Ovary (tissue), 9 donors: ENCODE data around the gene MYO1B. TPM values are rescaled to one million over a fixed set of nuclear protein-coding genes. Genes with fewer than 3 reads are reported as not detected.

ENCODE experiments used
- DNase-seq, 5 donors: peaks; one replicate each; pipeline ENCODE4 v3.0.0-alpha.2; 2019 to 2020
- H3K27ac ChIP-seq, 2 donors: fragments of 200-600 bp; one replicate each; pipeline versions ENCODE4 v1.5.1 to v1.8.0; 2019 to 2022
- H3K27me3 ChIP-seq: fragments of 200-600 bp; one replicate; pipeline ENCODE4 v1.8.0; 2022
- H3K36me3 ChIP-seq: fragments of 200-600 bp; sonication (generic); one replicate; pipeline ENCODE4 v1.5.1; 2019
- H3K4me1 ChIP-seq: one replicate; pipeline ENCODE4 v1.8.1; 2013; ENCODE audit warnings: mild to moderate bottlenecking, moderate library complexity; ENCODE audit not compliant: insufficient read depth
- H3K4me3 ChIP-seq: fragments of 200-600 bp; sonication (generic); one replicate; pipeline ENCODE4 v1.5.1; 2017
- H3K9me3 ChIP-seq, 2 donors: fragments of 200-600 bp in 1 of 2; sonication (generic) in 1 of 2; one replicate each; pipeline versions ENCODE4 v1.5.1 to v1.8.1; 2013 to 2019; ENCODE audit warnings: mild to moderate bottlenecking in 1 of 2, moderate library complexity in 1 of 2
- CTCF ChIP-seq, 3 donors: fragments of 450-650 bp in 2 of 3; fragments of 200-600 bp in 1 of 3; IDR thresholded peaks; one replicate each; pipeline versions ENCODE4 v1.5.1 to v1.8.0; 2016 to 2022; ENCODE audit warnings: antibody characterized with exemption in 3 of 3, mild to moderate bottlenecking in 1 of 3
- EP300 ChIP-seq: sonication (generic); formaldehyde crosslinking; IDR thresholded peaks from one replicate; pipeline ENCODE4 v1.6.1; 2017; ENCODE audit warnings: antibody characterized with exemption
- POLR2A ChIP-seq: fragments of 450-650 bp; IDR thresholded peaks from one replicate; pipeline ENCODE4 v1.6.1; 2017; ENCODE audit warnings: antibody characterized with exemption, mild to moderate bottlenecking, moderate library complexity
- WGBS, 3 donors: extraction: QIAGEN DNeasy Blood & Tissue Kit in 1 of 3; methylation state at CpG; one replicate each; pipeline versions ENCODE4 v1.1.5 to v1.1.7; 2013 to 2017; 5-methylcytosine and 5-hydroxymethylcytosine counted together
- intact Hi-C, 4 donors: fragments of 100-400 bp; cut with DNase I; formaldehyde crosslinking; loops; one replicate each; pipeline versions ENCODE4 v1.11.0 to v1.15.1; 2022 to 2023
- polyA plus RNA-seq, 2 donors: library from polyadenylated mRNA; stranded (reverse); fragments of 200-250 nt in 1 of 2; fragments of 350-450 nt in 1 of 2; fragmentation: Illumina TruSeq in 1 of 2; extraction: RNeasy Lipid Tissue Mini Kit (QIAGEN cat#74804) in 1 of 2; gene quantifications; one replicate each; pipeline ENCODE4 v1.2.3, GENCODE V29; 2013 to 2014
- total RNA-seq, 7 donors: library from RNA; depleted of rRNA in 2 of 7; stranded (reverse); fragments of >200 nt in 2 of 7; fragmentation: NEBNext Ultra II Directional in 3 of 7; extraction: Animal tissue kit (Norgen Biotek cat#: 25700) in 3 of 7; gene quantifications; one replicate each; pipeline versions ENCODE4 v1.1.0 to v1.2.4, GENCODE V29; 2016 to 2023
- donor health status: DM: no; HTN: no; CAD: no; lungs with moderate emphysema.
- donor health status: DM: no; HTN: no; CAD: no.
- donor health status: Bipolar disorder and iron deficiency.
- donor health status: DM: yes; HTN: yes; CAD: no.
- donor health status: DM: no; HTN: no; CAD: no.
- donor health status: DM: yes; HTN: yes; CAD: no.

The MYO1B gene
- total and polyA plus RNA-seq, 9 donors, result 15.8 to 34.7 (median 27.3) TPM

GRCh38 chr2:191263050-191263449 is 17.8 kb downstream of the MYO1B start:
- Histone ChIP-seq H3K27ac (no peak overlapping the region), H3K4me3 (no peak overlapping the region), H3K36me3 (no peaks in the 10 kb centered on the region), H3K27me3 (no peaks in the 10 kb centered on the region), H3K9me3 (no peaks in the 10 kb centered on the region), H3K4me1 (peaks cover 18% of the 10 kb centered on the region)
- 6 to 24% (median 13%) methylated on average over 2 of the region's 2 CpGs for WGBS, 3 donors
- intact Hi-C loops, result no loop called here
- TF ChIP-seq POLR2A (no peak), EP300 (no peak), CTCF (IDR thresholded peaks at IDR 0.05) (no peak)
- DNase-seq, result no peak

GRCh38 chr2:191264647-191265081 is 19.5 kb downstream of the MYO1B start:
- peaks cover 17% of the 10 kb centered on the region for H3K4me1 ChIP-seq
- 21 to 26% (median 25%) methylated on average over 3 of the region's 3 CpGs for WGBS, 3 donors
- H3K4me3 ChIP-seq, result no peak overlapping the region
- intact Hi-C loops, result no loop called here
- H3K27me3 ChIP-seq, result no peaks in the 10 kb centered on the region
- TF ChIP-seq EP300 (no peak), CTCF (IDR thresholded peaks at IDR 0.05) (no peak), POLR2A (no peak)
- DNase-seq, result peak in 1 of 5 donors; percentile 40
- H3K36me3 ChIP-seq, result no peaks in the 10 kb centered on the region
- H3K9me3 ChIP-seq, result no peaks in the 10 kb centered on the region
- H3K27ac ChIP-seq, result no peak overlapping the region

GRCh38 chr2:191265311-191266170 is 20.3 kb downstream of the MYO1B start:
- 17 to 29% (median 17%) methylated on average over 15 of the region's 15 CpGs for WGBS, 3 donors
- Histone ChIP-seq H3K27me3 (no peaks in the 10 kb centered on the region), H3K27ac (no peak overlapping the region), H3K4me3 (no peak overlapping the region), H3K36me3 (no peaks in the 10 kb centered on the region), H3K4me1 (peaks cover 17% of the 10 kb centered on the region), H3K9me3 (no peaks in the 10 kb centered on the region)
- peak in 3 of 5 donors; percentile 27 to 36 (median 32) for DNase-seq
- no peak for TF ChIP-seq CTCF (IDR thresholded peaks at IDR 0.05)
- no peak for TF ChIP-seq EP300
- no peak for TF ChIP-seq POLR2A
- intact Hi-C loops, result no loop called here

GRCh38 chr2:191266201-191266600 is 21.0 kb downstream of the MYO1B start:
- Histone ChIP-seq H3K9me3 (no peaks in the 10 kb centered on the region), H3K27ac (no peak overlapping the region), H3K36me3 (no peaks in the 10 kb centered on the region), H3K27me3 (no peaks in the 10 kb centered on the region), H3K4me3 (no peak overlapping the region), H3K4me1 (peaks cover 17% of the 10 kb centered on the region)
- DNase-seq, result no peak
- TF ChIP-seq CTCF (IDR thresholded peaks at IDR 0.05) (no peak), POLR2A (no peak), EP300 (no peak)
- WGBS, 3 donors, result 17 to 52% (median 28%) methylated on average over 2 of the region's 2 CpGs
- intact Hi-C loops, result no loop called here
